Measurements from ENCODE around the gene OCA2. TPM values are rescaled to one million over a fixed set of nuclear protein-coding genes. Genes with fewer than 3 reads are reported as not detected.

The OCA2 gene
- polyA plus RNA-seq, 1 experiment, result 0.02 TPM

DNA sequence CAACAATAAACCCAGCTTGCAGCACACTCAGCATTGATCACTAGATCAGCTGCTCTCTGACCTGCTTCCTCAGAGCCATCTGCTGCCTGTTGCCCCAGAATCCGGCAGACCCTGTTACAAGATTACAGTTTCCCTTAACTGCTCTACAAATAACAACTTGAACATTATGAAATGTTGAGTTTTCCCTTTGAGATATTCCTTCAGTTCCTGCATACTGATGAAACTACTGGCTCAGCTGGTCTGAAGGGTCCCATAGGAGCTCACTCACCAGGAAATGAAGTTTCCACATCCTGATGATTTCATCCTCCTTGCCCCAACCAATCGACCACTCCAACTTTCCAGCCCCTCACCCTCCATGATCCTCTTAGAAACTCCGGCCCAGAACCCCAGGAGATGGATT is 281.9 kb downstream of the OCA2 start:
- POLR2A ChIA-PET, result no interaction called here
- CTCF ChIA-PET, result no interaction called here

DNA sequence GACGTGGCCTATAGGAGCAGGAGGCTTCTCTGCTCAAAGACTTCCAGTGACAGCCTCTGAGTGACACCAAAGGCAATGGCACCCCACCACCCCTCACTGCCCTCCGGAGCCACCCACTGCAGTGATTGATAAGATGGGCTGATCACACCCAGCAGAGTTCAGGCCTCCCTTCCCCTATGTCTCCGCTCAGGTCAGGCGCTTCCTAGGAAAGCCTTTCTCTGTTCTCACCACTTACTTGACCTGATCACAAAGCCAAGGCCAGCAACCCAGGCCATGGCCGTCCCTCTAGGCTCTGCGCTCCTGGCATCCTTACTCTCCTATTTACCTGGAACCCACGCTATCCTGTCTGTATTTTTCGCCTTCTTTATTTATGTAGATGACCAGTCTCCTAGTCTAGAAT is 282.3 kb downstream of the OCA2 start:
- DNase-seq (ENCODE audit: low read depth), result no peak
- CTCF ChIA-PET, result no interaction called here
- POLR2A ChIA-PET, result no interaction called here
- TF ChIP-seq, protein P1, sequence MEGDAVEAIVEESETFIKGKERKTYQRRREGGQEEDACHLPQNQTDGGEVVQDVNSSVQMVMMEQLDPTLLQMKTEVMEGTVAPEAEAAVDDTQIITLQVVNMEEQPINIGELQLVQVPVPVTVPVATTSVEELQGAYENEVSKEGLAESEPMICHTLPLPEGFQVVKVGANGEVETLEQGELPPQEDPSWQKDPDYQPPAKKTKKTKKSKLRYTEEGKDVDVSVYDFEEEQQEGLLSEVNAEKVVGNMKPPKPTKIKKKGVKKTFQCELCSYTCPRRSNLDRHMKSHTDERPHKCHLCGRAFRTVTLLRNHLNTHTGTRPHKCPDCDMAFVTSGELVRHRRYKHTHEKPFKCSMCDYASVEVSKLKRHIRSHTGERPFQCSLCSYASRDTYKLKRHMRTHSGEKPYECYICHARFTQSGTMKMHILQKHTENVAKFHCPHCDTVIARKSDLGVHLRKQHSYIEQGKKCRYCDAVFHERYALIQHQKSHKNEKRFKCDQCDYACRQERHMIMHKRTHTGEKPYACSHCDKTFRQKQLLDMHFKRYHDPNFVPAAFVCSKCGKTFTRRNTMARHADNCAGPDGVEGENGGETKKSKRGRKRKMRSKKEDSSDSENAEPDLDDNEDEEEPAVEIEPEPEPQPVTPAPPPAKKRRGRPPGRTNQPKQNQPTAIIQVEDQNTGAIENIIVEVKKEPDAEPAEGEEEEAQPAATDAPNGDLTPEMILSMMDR (IDR thresholded peaks at IDR 0.05; ENCODE audit: insufficient read depth, low read depth, low read length), result no peak
- Histone ChIP-seq H3K36me3 (ENCODE audit: control insufficient read depth, insufficient read depth, low read length) (no peaks in the 10 kb centered on the region), H3K27me3 (ENCODE audit: control insufficient read depth, insufficient read depth, low read length) (no peaks in the 10 kb centered on the region), H3K4me3 (ENCODE audit: low read depth, low read length) (no peak overlapping the region)

More for the DNA sequence above, 281.9 kb downstream of the OCA2 start:
- H3K36me3 ChIP-seq (ENCODE audit: control insufficient read depth, insufficient read depth, low read length), result no peaks in the 10 kb centered on the region
- no peak overlapping the region for H3K4me3 ChIP-seq (ENCODE audit: low read depth, low read length)
- H3K27me3 ChIP-seq (ENCODE audit: control insufficient read depth, insufficient read depth, low read length), result no peaks in the 10 kb centered on the region
- TF ChIP-seq, protein P1 (IDR thresholded peaks at IDR 0.05; ENCODE audit: insufficient read depth, low read depth, low read length), result no peak
- no peak for DNase-seq (ENCODE audit: low read depth)

DNA sequence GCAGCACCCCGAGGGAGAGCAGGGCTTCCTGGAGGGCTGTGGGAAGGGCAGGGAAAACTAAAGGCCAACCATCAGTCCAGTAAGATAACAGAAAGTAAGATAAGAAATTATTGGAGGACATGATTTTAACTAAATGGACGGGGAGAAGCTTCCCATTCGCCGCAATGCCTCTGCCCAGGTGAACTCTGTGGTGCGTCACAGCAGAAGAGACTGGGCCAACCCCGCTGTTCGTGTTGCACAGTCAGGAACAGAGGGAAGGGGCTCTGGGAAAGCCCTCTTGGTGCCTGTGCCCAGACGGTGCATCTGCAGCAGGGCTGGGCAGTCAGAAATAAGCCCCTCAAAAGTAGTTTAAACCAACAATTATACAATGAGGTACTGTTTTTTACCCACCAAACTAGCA is 284.1 kb downstream of the OCA2 start:
- ChIA-PET CTCF (no interaction called here), POLR2A (no interaction called here)
- TF ChIP-seq, protein P1 (IDR thresholded peaks at IDR 0.05; ENCODE audit: insufficient read depth, low read depth, low read length), result no peak

DNA sequence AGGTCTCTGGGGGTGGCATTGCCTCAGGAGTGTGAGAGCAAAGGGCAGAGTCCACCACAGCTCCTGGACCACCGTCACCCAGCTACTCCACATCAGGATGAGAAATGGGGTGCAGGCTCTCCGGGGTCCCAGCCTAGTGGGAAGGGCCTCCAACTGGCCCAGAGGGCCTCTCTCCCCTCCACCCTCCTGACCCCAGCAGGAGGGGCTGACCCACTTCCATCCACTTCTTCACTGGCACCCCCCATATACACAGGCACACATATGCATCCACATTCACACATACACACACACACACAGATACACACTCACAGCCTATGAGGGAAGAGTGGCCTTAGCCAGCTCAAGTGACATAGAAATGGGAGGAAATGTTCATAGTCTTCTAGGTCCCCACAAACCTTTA is 286.0 kb downstream of the OCA2 start:
- no peaks in the 10 kb centered on the region for H3K36me3 ChIP-seq (ENCODE audit: control insufficient read depth, insufficient read depth, low read length)
- TF ChIP-seq, protein P1 (IDR thresholded peaks at IDR 0.05; ENCODE audit: insufficient read depth, low read depth, low read length), result no peak
- ChIA-PET POLR2A (no interaction called here), CTCF (no interaction called here)
- H3K4me3 ChIP-seq (ENCODE audit: low read depth, low read length), result no peak overlapping the region
- no peak for DNase-seq (ENCODE audit: low read depth)
- H3K27me3 ChIP-seq (ENCODE audit: control insufficient read depth, insufficient read depth, low read length), result no peaks in the 10 kb centered on the region

More for the DNA sequence above, 284.1 kb downstream of the OCA2 start:
- Histone ChIP-seq H3K27me3 (ENCODE audit: control insufficient read depth, insufficient read depth, low read length) (no peaks in the 10 kb centered on the region), H3K4me3 (ENCODE audit: low read depth, low read length) (no peak overlapping the region), H3K36me3 (ENCODE audit: control insufficient read depth, insufficient read depth, low read length) (no peaks in the 10 kb centered on the region)
- DNase-seq (ENCODE audit: low read depth), result no peak

DNA sequence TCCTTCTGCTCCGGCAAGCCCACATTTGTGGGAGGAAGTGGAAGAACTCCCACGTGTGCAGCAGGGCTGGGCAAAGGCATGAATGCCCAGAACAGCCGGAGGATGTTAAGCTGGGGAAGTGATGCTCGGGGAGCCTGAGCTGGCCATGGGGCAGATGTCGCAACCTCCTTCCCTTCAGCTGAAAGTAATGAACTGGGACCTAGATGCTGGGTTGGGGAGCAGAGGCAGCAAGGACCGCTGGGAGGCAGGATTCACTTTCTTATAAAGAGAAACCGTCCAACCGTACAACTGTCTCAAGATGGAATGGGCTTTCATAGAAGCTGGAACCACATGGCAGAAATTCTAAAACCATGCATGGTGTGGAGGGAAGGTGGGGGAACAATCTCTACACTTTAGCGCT is 290.9 kb downstream of the OCA2 start:
- ChIA-PET POLR2A (no interaction called here), CTCF (no interaction called here)

More for the DNA sequence above, 290.9 kb downstream of the OCA2 start:
- Histone ChIP-seq H3K4me3 (ENCODE audit: low read depth, low read length) (no peak overlapping the region), H3K27me3 (ENCODE audit: control insufficient read depth, insufficient read depth, low read length) (no peaks in the 10 kb centered on the region), H3K36me3 (ENCODE audit: control insufficient read depth, insufficient read depth, low read length) (no peaks in the 10 kb centered on the region)
- TF ChIP-seq, protein P1 (IDR thresholded peaks at IDR 0.05; ENCODE audit: insufficient read depth, low read depth, low read length), result no peak
- DNase-seq (ENCODE audit: low read depth), result no peak

All from BJ (cell line).